Astrocyte (in vitro differentiated cells and primary cell): ENCODE data around the gene ZNF385D. TPM values are rescaled to one million over a fixed set of nuclear protein-coding genes. Genes with fewer than 3 reads are reported as not detected.

ENCODE experiments used
- DNase-seq: peaks from one replicate; pipeline ENCODE4 v3.0.0-alpha.2; 2010; ENCODE audit warnings: low read depth
- FAIRE-seq: peaks from 2 replicates; lab custom pipeline; 2011; peaks lifted over from hg19 to GRCh38; lab: Jason Lieb, UNC
- H2AFZ ChIP-seq: 2 replicates; pipeline ENCODE4 v1.6.0; 2012; ENCODE audit warnings: low read depth, low read length, inconsistent platforms
- H3K27ac ChIP-seq: 2 replicates; pipeline ENCODE4 v1.5.1; 2011; ENCODE audit warnings: low read depth, low read length, inconsistent platforms
- H3K27me3 ChIP-seq: 2 replicates; pipeline ENCODE4 v1.6.0; 2011; ENCODE audit warnings: low read length, inconsistent platforms; ENCODE audit not compliant: insufficient read depth
- H3K36me3 ChIP-seq: 2 replicates; pipeline ENCODE4 v1.5.1; 2011; ENCODE audit warnings: low read length, inconsistent platforms; ENCODE audit not compliant: insufficient read depth
- H3K4me1 ChIP-seq: 2 replicates; pipeline ENCODE4 v1.5.1; 2011; ENCODE audit warnings: low read length, inconsistent platforms; ENCODE audit not compliant: insufficient read depth
- H3K4me2 ChIP-seq: 2 replicates; pipeline ENCODE4 v1.6.0; 2012; ENCODE audit warnings: low read length, inconsistent platforms
- H3K4me3 ChIP-seq: 2 replicates; pipeline ENCODE4 v1.5.1; 2011; ENCODE audit warnings: low read depth, mild to moderate bottlenecking, low read length, inconsistent platforms; ENCODE audit not compliant: insufficient read depth
- H3K79me2 ChIP-seq: 2 replicates; pipeline ENCODE4 v1.6.0; 2012; ENCODE audit warnings: mild to moderate bottlenecking, low read length, inconsistent platforms; ENCODE audit not compliant: insufficient read depth
- H3K9ac ChIP-seq: 2 replicates; pipeline ENCODE4 v1.6.0; 2012; ENCODE audit warnings: mild to moderate bottlenecking, low read length, inconsistent platforms
- H3K9me3 ChIP-seq: 2 replicates; pipeline ENCODE4 v1.5.1; 2012; ENCODE audit warnings: low read depth, mild to moderate bottlenecking, low read length, inconsistent platforms; ENCODE audit not compliant: insufficient read depth
- H4K20me1 ChIP-seq: 2 replicates; pipeline ENCODE4 v1.6.0; 2012; ENCODE audit warnings: low read length, inconsistent platforms; ENCODE audit not compliant: insufficient read depth
- H3K27ac Mint-ChIP-seq: one replicate; pipeline ENCODE4 v1.8.0; 2021; ENCODE audit warnings: mild to moderate bottlenecking, mixed read lengths; ENCODE audit not compliant: unreplicated experiment
- H3K27me3 Mint-ChIP-seq: one replicate; pipeline ENCODE4 v1.8.0; 2021; ENCODE audit warnings: low read depth, mixed read lengths; ENCODE audit not compliant: unreplicated experiment
- H3K36me3 Mint-ChIP-seq: one replicate; pipeline ENCODE4 v1.8.0; 2021; ENCODE audit warnings: low read depth, mixed read lengths; ENCODE audit not compliant: unreplicated experiment
- H3K4me1 Mint-ChIP-seq: one replicate; pipeline ENCODE4 v1.8.0; 2021; ENCODE audit warnings: low read depth, mixed read lengths; ENCODE audit not compliant: unreplicated experiment
- H3K4me3 Mint-ChIP-seq: one replicate; pipeline ENCODE4 v1.8.0; 2021; ENCODE audit warnings: mild to moderate bottlenecking, moderate library complexity, mixed read lengths; ENCODE audit not compliant: unreplicated experiment
- H3K9me3 Mint-ChIP-seq: one replicate; pipeline ENCODE4 v1.8.0; 2021; ENCODE audit warnings: mild to moderate bottlenecking, mixed read lengths; ENCODE audit not compliant: unreplicated experiment
- EZH2 ChIP-seq: IDR thresholded peaks from 2 replicates; pipeline ENCODE4 v1.6.1; 2012; ENCODE audit warnings: mild to moderate bottlenecking, low read length, inconsistent platforms; ENCODE audit not compliant: insufficient read depth
- total RNA-seq: library from RNA; stranded (reverse); gene quantifications from 2 replicates; pipeline ENCODE4 v1.2.1, GENCODE V29; 2021
- TF ChIP-seq, protein P1 (sequence below): IDR thresholded peaks from 2 replicates; pipeline ENCODE4 v1.5.1; 2011; ENCODE audit warnings: low read depth, mild to moderate bottlenecking, inconsistent platforms, low read length, moderate library complexity; ENCODE audit not compliant: insufficient read depth

Gene ZNF385D
- total RNA-seq, 1 donor from 2014 or later = 7.8 TPM

DNA sequence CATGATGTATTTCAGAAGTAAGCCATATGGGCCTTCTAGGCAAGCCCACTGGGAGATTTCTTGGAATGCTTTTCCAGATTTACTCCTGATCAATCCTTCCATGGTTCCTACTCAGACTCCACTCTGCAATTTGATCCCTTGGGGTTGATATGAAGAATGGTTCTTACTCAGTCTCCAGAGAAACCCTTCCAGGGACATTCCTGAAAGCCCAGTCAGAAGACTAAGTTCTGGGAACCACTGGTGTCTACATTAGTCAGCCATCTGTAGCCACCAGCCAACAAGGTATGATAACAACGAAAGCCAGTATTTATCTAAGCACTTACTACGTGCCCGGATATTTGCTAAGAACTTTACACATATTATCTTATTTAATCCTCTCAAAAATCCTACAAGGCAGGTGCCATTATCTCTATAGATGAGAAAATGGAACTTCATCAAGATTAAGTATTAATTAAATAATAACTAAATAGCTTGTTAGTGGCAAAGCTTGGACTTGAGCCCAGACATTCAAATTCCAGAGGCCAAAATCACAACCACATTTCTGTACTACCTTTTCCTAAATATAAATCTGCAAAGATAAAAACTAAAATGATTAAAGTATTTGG is 32.7 kb downstream of the ZNF385D start:
- DNase-seq = peak; percentile 100
- H3K27ac Mint-ChIP-seq = peak overlapping the region; percentile 95

DNA sequence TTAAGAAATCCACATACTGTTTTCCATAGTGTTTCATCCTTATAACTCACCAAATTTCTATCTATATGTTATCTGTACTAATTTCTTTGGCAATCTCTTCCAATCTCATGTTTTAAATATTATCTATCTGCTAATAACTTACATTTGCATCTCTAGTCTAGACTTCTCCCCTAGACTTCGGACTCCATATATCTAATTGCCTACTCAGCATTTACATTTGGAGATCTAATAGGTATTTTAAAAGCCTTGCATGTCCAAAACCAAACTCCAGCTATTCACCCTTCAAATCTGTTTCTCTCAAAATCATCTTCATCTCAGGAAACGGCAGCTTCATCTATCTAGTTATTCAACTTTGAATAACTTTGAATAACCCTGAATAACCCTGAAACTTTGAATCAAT is 35.3 kb downstream of the ZNF385D start:
- TF ChIP-seq, protein P1, sequence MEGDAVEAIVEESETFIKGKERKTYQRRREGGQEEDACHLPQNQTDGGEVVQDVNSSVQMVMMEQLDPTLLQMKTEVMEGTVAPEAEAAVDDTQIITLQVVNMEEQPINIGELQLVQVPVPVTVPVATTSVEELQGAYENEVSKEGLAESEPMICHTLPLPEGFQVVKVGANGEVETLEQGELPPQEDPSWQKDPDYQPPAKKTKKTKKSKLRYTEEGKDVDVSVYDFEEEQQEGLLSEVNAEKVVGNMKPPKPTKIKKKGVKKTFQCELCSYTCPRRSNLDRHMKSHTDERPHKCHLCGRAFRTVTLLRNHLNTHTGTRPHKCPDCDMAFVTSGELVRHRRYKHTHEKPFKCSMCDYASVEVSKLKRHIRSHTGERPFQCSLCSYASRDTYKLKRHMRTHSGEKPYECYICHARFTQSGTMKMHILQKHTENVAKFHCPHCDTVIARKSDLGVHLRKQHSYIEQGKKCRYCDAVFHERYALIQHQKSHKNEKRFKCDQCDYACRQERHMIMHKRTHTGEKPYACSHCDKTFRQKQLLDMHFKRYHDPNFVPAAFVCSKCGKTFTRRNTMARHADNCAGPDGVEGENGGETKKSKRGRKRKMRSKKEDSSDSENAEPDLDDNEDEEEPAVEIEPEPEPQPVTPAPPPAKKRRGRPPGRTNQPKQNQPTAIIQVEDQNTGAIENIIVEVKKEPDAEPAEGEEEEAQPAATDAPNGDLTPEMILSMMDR = no peak
- no peak for TF ChIP-seq EZH2
- Mint-ChIP-seq H3K4me3 (no peak overlapping the region), H3K4me1 (peaks cover 20% of the 10 kb centered on the region), H3K36me3 (no peaks in the 10 kb centered on the region), H3K9me3 (peaks cover 2% of the 10 kb centered on the region), H3K27ac (no peak overlapping the region), H3K27me3 (no peaks in the 10 kb centered on the region)
- Histone ChIP-seq H3K4me2 (no peak overlapping the region), H3K4me1 (peaks cover 19% of the 10 kb centered on the region), H3K36me3 (no peaks in the 10 kb centered on the region), H2AFZ (no peak overlapping the region), H3K4me3 (no peak overlapping the region), H3K27me3 (no peaks in the 10 kb centered on the region), H3K27ac (no peak overlapping the region), H3K79me2 (no peaks in the 10 kb centered on the region), H3K9ac (no peak overlapping the region), H4K20me1 (no peaks in the 10 kb centered on the region), H3K9me3 (no peaks in the 10 kb centered on the region)
- no peak for DNase-seq
- FAIRE-seq = no peak

More for the DNA sequence above, 32.7 kb downstream of the ZNF385D start:
- H3K9me3 ChIP-seq = no peaks in the 10 kb centered on the region
- H3K4me1 Mint-ChIP-seq = peaks cover 25% of the 10 kb centered on the region
- H3K4me2 ChIP-seq = peak overlapping the region; percentile 59
- H3K4me1 ChIP-seq = peaks cover 19% of the 10 kb centered on the region
- H3K79me2 ChIP-seq = peaks cover 3% of the 10 kb centered on the region
- no peaks in the 10 kb centered on the region for H3K27me3 Mint-ChIP-seq
- no peaks in the 10 kb centered on the region for H4K20me1 ChIP-seq
- no peak overlapping the region for H3K4me3 ChIP-seq
- peaks cover 2% of the 10 kb centered on the region for H3K9me3 Mint-ChIP-seq
- TF ChIP-seq EZH2 = no peak
- TF ChIP-seq, protein P1 = no peak
- H3K27ac ChIP-seq = peak overlapping the region; percentile 85
- H3K27me3 ChIP-seq = no peaks in the 10 kb centered on the region
- no peak overlapping the region for H2AFZ ChIP-seq
- no peaks in the 10 kb centered on the region for H3K36me3 ChIP-seq
- no peaks in the 10 kb centered on the region for H3K36me3 Mint-ChIP-seq
- H3K4me3 Mint-ChIP-seq = peak overlapping the region; percentile 17
- H3K9ac ChIP-seq = peak overlapping the region; percentile 56
- FAIRE-seq = peak; percentile 100

DNA sequence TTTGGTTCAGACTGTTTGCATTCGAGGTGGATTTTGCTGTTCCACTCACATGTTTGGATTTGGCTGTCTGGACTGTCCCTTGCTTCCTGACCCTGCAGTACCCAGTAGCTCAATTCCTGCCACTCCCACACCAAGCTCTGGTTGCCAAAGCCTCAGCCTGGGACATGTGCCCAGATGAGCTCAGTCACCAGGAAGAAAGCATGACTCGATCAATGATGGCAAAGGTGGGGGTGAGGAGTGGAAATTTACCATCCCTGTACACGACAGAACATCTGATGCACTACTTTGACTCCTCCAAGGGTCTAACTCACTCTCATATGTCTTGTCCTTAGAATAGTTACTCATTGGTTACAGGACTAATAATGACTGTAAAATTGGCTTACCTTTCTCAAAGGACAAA is 45.2 kb downstream of the ZNF385D start:
- no peak overlapping the region for H3K4me3 ChIP-seq
- Mint-ChIP-seq H3K4me3 (no peak overlapping the region), H3K9me3 (no peaks in the 10 kb centered on the region), H3K4me1 (peaks cover 10% of the 10 kb centered on the region), H3K36me3 (no peaks in the 10 kb centered on the region), H3K27me3 (no peaks in the 10 kb centered on the region), H3K27ac (no peak overlapping the region)
- no peaks in the 10 kb centered on the region for H3K9me3 ChIP-seq
- TF ChIP-seq, protein P1 = no peak
- TF ChIP-seq EZH2 = no peak
- H4K20me1 ChIP-seq = no peaks in the 10 kb centered on the region
- H3K9ac ChIP-seq = no peak overlapping the region
- no peaks in the 10 kb centered on the region for H3K79me2 ChIP-seq
- DNase-seq (peak; percentile 86), FAIRE-seq (peak; percentile 94)
- H3K36me3 ChIP-seq = no peaks in the 10 kb centered on the region
- H3K4me1 ChIP-seq = no peaks in the 10 kb centered on the region
- H3K27me3 ChIP-seq = no peaks in the 10 kb centered on the region
- peak overlapping the region; percentile 38 for H3K4me2 ChIP-seq
- H2AFZ ChIP-seq = peak overlapping the region; percentile 15
- no peak overlapping the region for H3K27ac ChIP-seq
